Rectal smooth muscle tissue (tissue), 1 donor: ENCODE results near the gene UBE2K.
"Not testable (repeated sequence)": the region's sequence is repeated elsewhere in the genome, so short reads cannot be mapped to it uniquely, and the experiment has no call there.

Experiments used
- H3K27ac ChIP-seq: one replicate; pipeline ENCODE4 v1.7.0; 2013; ENCODE audit warnings: low read depth, low read length, inconsistent platforms
- H3K27me3 ChIP-seq: one replicate; pipeline ENCODE4 v1.7.0; 2013; ENCODE audit warnings: low read length; ENCODE audit not compliant: control insufficient read depth, insufficient read depth
- H3K36me3 ChIP-seq: one replicate; pipeline ENCODE4 v1.7.0; 2013; ENCODE audit warnings: low read length; ENCODE audit not compliant: control insufficient read depth, insufficient read depth
- H3K4me1 ChIP-seq: one replicate; pipeline ENCODE4 v1.7.0; 2013; ENCODE audit warnings: low read length; ENCODE audit not compliant: control insufficient read depth, insufficient read depth
- H3K4me3 ChIP-seq: one replicate; pipeline ENCODE4 v1.7.0; 2013; ENCODE audit warnings: low read length
- H3K9ac ChIP-seq: one replicate; pipeline ENCODE4 v1.7.0; 2013; ENCODE audit warnings: low read length

Gene UBE2K

GRCh38 chr4:39754309-39754708, 56.4 kb downstream of the UBE2K start:
- Histone ChIP-seq H3K4me1 (no peaks in the 10 kb centered on the region), H3K36me3 (no peaks in the 10 kb centered on the region), H3K27me3 (no peaks in the 10 kb centered on the region), H3K4me3 (no peak overlapping the region), H3K27ac (no peak overlapping the region), H3K9ac (no peak overlapping the region)

- Histone ChIP-seq H3K27ac (no peak overlapping the region), H3K27me3 (no peaks in the 10 kb centered on the region), H3K4me3 (no peak overlapping the region), H3K9ac (no peak overlapping the region), H3K36me3 (no peaks in the 10 kb centered on the region), H3K4me1 (no peaks in the 10 kb centered on the region)
Observed at GRCh38 chr4:39756159-39756558, 58.2 kb downstream of the UBE2K start.

- no peaks in the 10 kb centered on the region for H3K4me1 ChIP-seq
- H3K4me3 ChIP-seq = no peak overlapping the region
- H3K27ac ChIP-seq = no peak overlapping the region
- no peaks in the 10 kb centered on the region for H3K27me3 ChIP-seq
- H3K9ac ChIP-seq = no peak overlapping the region
- H3K36me3 ChIP-seq = peaks cover 4% of the 10 kb centered on the region
Observed at GRCh38 chr4:39758176-39758575, 60.2 kb downstream of the UBE2K start.

- no peaks in the 10 kb centered on the region for H3K4me1 ChIP-seq
- H3K27ac ChIP-seq = no peak overlapping the region
- H3K4me3 ChIP-seq = no peak overlapping the region
- no peak overlapping the region for H3K9ac ChIP-seq
- H3K36me3 ChIP-seq = peaks cover 4% of the 10 kb centered on the region
- H3K27me3 ChIP-seq = no peaks in the 10 kb centered on the region
Observed at GRCh38 chr4:39759569-39759968, 61.6 kb downstream of the UBE2K start.

GRCh38 chr4:39761005-39761667, 63.2 kb downstream of the UBE2K start:
- no peaks in the 10 kb centered on the region for H3K27me3 ChIP-seq
- H3K36me3 ChIP-seq = peaks cover 4% of the 10 kb centered on the region
- no peaks in the 10 kb centered on the region for H3K4me1 ChIP-seq
- no peak overlapping the region for H3K9ac ChIP-seq
- no peak overlapping the region for H3K27ac ChIP-seq
- H3K4me3 ChIP-seq = no peak overlapping the region

GRCh38 chr4:39763714-39764572, 66.0 kb downstream of the UBE2K start:
- no peaks in the 10 kb centered on the region for H3K4me1 ChIP-seq
- no peak overlapping the region for H3K9ac ChIP-seq
- no peak overlapping the region for H3K4me3 ChIP-seq
- no peaks in the 10 kb centered on the region for H3K27me3 ChIP-seq
- H3K36me3 ChIP-seq = peaks cover 4% of the 10 kb centered on the region
- no peak overlapping the region for H3K27ac ChIP-seq

GRCh38 chr4:39770005-39770404, 72.1 kb downstream of the UBE2K start:
- no peak overlapping the region for H3K27ac ChIP-seq
- H3K27me3 ChIP-seq = no peaks in the 10 kb centered on the region
- no peaks in the 10 kb centered on the region for H3K4me1 ChIP-seq
- no peak overlapping the region for H3K4me3 ChIP-seq
- H3K36me3 ChIP-seq = peaks cover 10% of the 10 kb centered on the region
- no peak overlapping the region for H3K9ac ChIP-seq

- peaks cover 10% of the 10 kb centered on the region for H3K36me3 ChIP-seq
- no peak overlapping the region for H3K9ac ChIP-seq
- H3K4me3 ChIP-seq = no peak overlapping the region
- H3K4me1 ChIP-seq = no peaks in the 10 kb centered on the region
- H3K27ac ChIP-seq = no peak overlapping the region
- no peaks in the 10 kb centered on the region for H3K27me3 ChIP-seq
Observed at GRCh38 chr4:39770471-39770870, 72.5 kb downstream of the UBE2K start.

GRCh38 chr4:39770969-39771724, 73.2 kb downstream of the UBE2K start:
- no peaks in the 10 kb centered on the region for H3K4me1 ChIP-seq
- H3K27ac ChIP-seq = no peak overlapping the region
- H3K36me3 ChIP-seq = peaks cover 13% of the 10 kb centered on the region
- H3K27me3 ChIP-seq = no peaks in the 10 kb centered on the region
- no peak overlapping the region for H3K4me3 ChIP-seq
- no peak overlapping the region for H3K9ac ChIP-seq

- H3K4me1 ChIP-seq, H3K9ac ChIP-seq, H3K4me3 ChIP-seq, H3K36me3 ChIP-seq, H3K27ac ChIP-seq, H3K27me3 ChIP-seq: not testable (repeated sequence)
Observed at GRCh38 chr4:39781988-39782387, 84.1 kb downstream of the UBE2K start.

GRCh38 chr4:39785083-39785482, 87.1 kb downstream of the UBE2K start:
- no peak overlapping the region for H3K4me3 ChIP-seq
- no peaks in the 10 kb centered on the region for H3K27me3 ChIP-seq
- H3K36me3 ChIP-seq = no peaks in the 10 kb centered on the region
- H3K27ac ChIP-seq = no peak overlapping the region
- no peaks in the 10 kb centered on the region for H3K4me1 ChIP-seq
- no peak overlapping the region for H3K9ac ChIP-seq

GRCh38 chr4:39786838-39787237, 88.9 kb downstream of the UBE2K start:
- Histone ChIP-seq H3K4me3 (no peak overlapping the region), H3K36me3 (no peaks in the 10 kb centered on the region), H3K27ac (no peak overlapping the region), H3K27me3 (no peaks in the 10 kb centered on the region), H3K4me1 (no peaks in the 10 kb centered on the region), H3K9ac (no peak overlapping the region)
